HG02884 (cell line): ENCODE data around the gene C13orf46.
"Not testable (repeated sequence)": the region's sequence is repeated elsewhere in the genome, so short reads cannot be mapped to it uniquely, and the experiment has no call there.

ENCODE experiments used
- ATAC-seq: cut with Tn5 transposase; IDR thresholded peaks from one replicate; pipeline ENCODE4 v1.9.1; 2021; ENCODE audit warnings: mild to moderate bottlenecking, moderate library complexity; ENCODE audit not compliant: unreplicated experiment

The C13orf46 gene

GRCh38 chr13:113914333-113915011, 59.4 kb downstream of the C13orf46 start:
- no peak for ATAC-seq

GRCh38 chr13:113913838-113914237, 60.0 kb downstream of the C13orf46 start:
- not testable (repeated sequence) for ATAC-seq

- ATAC-seq: not testable (repeated sequence)
Observed at GRCh38 chr13:113913408-113913807, 60.5 kb downstream of the C13orf46 start.

- no peak for ATAC-seq
Observed at GRCh38 chr13:113912596-113912995, 61.3 kb downstream of the C13orf46 start.

- ATAC-seq: no peak
Observed at GRCh38 chr13:113907635-113908617, 66.0 kb downstream of the C13orf46 start.

GRCh38 chr13:113906571-113906970, 67.3 kb downstream of the C13orf46 start:
- no peak for ATAC-seq

GRCh38 chr13:113905942-113906341, 67.9 kb downstream of the C13orf46 start:
- no peak for ATAC-seq

- ATAC-seq: no peak
Observed at GRCh38 chr13:113905018-113905417, 68.9 kb downstream of the C13orf46 start.

- ATAC-seq: no peak
Observed at GRCh38 chr13:113904411-113904810, 69.5 kb downstream of the C13orf46 start.

- no peak for ATAC-seq
Observed at GRCh38 chr13:113903912-113904311, 70.0 kb downstream of the C13orf46 start.
